ENCODE measurements around the gene FCN2.

FCN2 gene

GRCh38 chr9:134888603-134889190, 8.1 kb downstream of the FCN2 start:
- DNase-seq (ENCODE audit: low read depth) = no peak

- no peak for DNase-seq (ENCODE audit: low read depth)
These were observed 9.0 kb downstream of the FCN2 start for GRCh38 chr9:134889386-134890154.

GRCh38 chr9:134890155-134890495, 9.5 kb downstream of the FCN2 start:
- DNase-seq (ENCODE audit: low read depth) = no peak

GRCh38 chr9:134891053-134891452, 10.4 kb downstream of the FCN2 start:
- no peak for DNase-seq (ENCODE audit: low read depth)

- DNase-seq (ENCODE audit: low read depth) = no peak
These were observed 11.1 kb downstream of the FCN2 start for GRCh38 chr9:134891713-134892112.

- no peak for DNase-seq (ENCODE audit: low read depth)
These were observed 11.6 kb downstream of the FCN2 start for GRCh38 chr9:134892221-134892620.

- DNase-seq (ENCODE audit: low read depth) = no peak
These were observed 12.3 kb downstream of the FCN2 start for GRCh38 chr9:134892820-134893420.

GRCh38 chr9:134894136-134894860, 13.7 kb downstream of the FCN2 start:
- DNase-seq (ENCODE audit: low read depth) = no peak

- no peak for DNase-seq (ENCODE audit: low read depth)
These were observed 14.5 kb downstream of the FCN2 start for GRCh38 chr9:134895097-134895496.

GRCh38 chr9:134895567-134895907, 14.9 kb downstream of the FCN2 start:
- no peak for DNase-seq (ENCODE audit: low read depth)

GRCh38 chr9:134895908-134896833, 15.6 kb downstream of the FCN2 start:
- no peak for DNase-seq (ENCODE audit: low read depth)

- DNase-seq (ENCODE audit: low read depth) = no peak
These were observed 16.4 kb downstream of the FCN2 start for GRCh38 chr9:134896834-134897583.

- DNase-seq (ENCODE audit: low read depth) = no peak
These were observed 17.1 kb downstream of the FCN2 start for GRCh38 chr9:134897584-134898170.

- no peak for DNase-seq (ENCODE audit: low read depth)
These were observed 17.7 kb downstream of the FCN2 start for GRCh38 chr9:134898319-134898718.

GRCh38 chr9:134899168-134899567, 18.6 kb downstream of the FCN2 start:
- no peak for DNase-seq (ENCODE audit: low read depth)

GRCh38 chr9:134899818-134900217, 19.2 kb downstream of the FCN2 start:
- no peak for DNase-seq (ENCODE audit: low read depth)

- DNase-seq (ENCODE audit: low read depth) = no peak
These were observed 22.3 kb downstream of the FCN2 start for GRCh38 chr9:134902936-134903335.

GRCh38 chr9:134908524-134909309, 28.1 kb downstream of the FCN2 start:
- DNase-seq (ENCODE audit: low read depth) = no peak

GRCh38 chr9:134909511-134910481, 29.2 kb downstream of the FCN2 start:
- no peak for DNase-seq (ENCODE audit: low read depth)

All from activated gamma-delta T cell treated with anti-CD3 and anti-CD28 coated beads, Interleukin-2, amount 50 U/mL, for 16 hours (primary cell).